NB4 (cell line): ENCODE measurements around the gene DBH.
A peak's percentile ranks its signal among the peaks of the same experiment; 100 is the strongest.

Experiments
- DNase-seq: peaks from one replicate; pipeline ENCODE4 v3.0.0; 2010; ENCODE audit warnings: low read depth
- H3K4me3 ChIP-seq: one replicate; pipeline ENCODE4 v1.5.1; 2011; ENCODE audit warnings: mild to moderate bottlenecking, low read depth, low read length, moderate library complexity
- CTCF ChIP-seq: IDR thresholded peaks from one replicate; pipeline ENCODE4 v1.5.1; 2012; ENCODE audit warnings: low read depth, low read length
- MYC ChIP-seq: IDR thresholded peaks from 2 replicates; pipeline ENCODE4 v1.6.1; 2011; ENCODE audit warnings: low read depth, low read length
- POLR2A ChIP-seq: IDR thresholded peaks from 2 replicates; pipeline ENCODE4 v1.6.1; 2011; ENCODE audit warnings: mild to moderate bottlenecking; ENCODE audit not compliant: insufficient read length; ENCODE audit errors: extremely low read depth
- TF ChIP-seq, protein P1 (sequence below): IDR thresholded peaks from 2 replicates; pipeline ENCODE4 v1.6.1; 2011; ENCODE audit warnings: low read depth, low read length

The DBH gene

DNA sequence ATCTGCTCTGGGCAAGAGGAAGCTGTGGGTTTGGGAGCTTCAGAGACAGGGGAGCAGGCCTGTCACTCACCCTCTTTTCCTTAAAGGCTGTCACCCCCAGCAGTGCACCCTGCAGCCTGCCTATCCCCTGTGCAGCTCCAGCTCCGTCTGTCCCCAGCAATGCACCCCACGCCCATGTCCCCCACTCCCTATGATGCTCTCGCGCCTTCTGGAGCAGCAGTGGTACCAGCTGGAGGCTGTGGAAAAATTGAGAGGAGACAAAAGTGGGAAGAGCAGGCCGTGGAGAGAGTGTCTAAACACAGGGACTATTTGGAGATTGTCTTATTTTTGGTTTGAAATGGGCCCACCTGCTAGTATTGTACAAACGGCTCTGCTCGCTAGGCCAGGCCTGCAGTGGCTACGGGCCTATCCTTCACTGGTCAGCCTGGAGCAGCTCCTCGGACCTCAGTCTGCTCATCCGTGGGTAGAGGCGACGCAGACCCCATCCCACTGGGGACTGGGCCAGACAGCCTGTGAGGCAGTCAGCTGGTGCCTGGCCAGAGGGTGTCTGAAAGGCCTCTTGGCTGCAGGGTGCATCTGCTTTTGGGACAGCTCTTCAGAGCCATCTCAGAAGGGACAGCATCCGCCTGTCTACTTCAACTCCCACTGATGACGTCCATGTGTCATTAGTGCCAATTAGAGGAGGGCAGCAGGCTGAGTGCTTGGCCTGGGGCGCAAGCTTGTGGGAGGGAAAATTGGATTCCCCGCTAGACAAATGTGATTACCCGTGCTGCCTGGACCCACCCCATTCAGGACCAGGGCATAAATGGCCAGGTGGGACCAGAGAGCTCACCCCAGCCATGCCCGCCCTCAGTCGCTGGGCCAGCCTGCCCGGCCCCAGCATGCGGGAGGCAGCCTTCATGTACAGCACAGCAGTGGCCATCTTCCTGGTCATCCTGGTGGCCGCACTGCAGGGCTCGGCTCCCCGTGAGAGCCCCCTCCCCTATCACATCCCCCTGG, at the start of gene DBH:
Gene DBH (plus strand): TSS at position 831 of the 999 bp plus-strand sequence. CDS start 9 bp downstream, at position 840.
- TF ChIP-seq CTCF (no peak), MYC (no peak), POLR2A (no peak)
- TF ChIP-seq, protein P1, sequence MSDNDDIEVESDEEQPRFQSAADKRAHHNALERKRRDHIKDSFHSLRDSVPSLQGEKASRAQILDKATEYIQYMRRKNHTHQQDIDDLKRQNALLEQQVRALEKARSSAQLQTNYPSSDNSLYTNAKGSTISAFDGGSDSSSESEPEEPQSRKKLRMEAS = no peak
- no peak within 1 kb of the TSS for H3K4me3 ChIP-seq
- DNase-seq = no peak

- TF ChIP-seq MYC (no peak), POLR2A (no peak), CTCF (no peak)
- TF ChIP-seq, protein P1 = no peak
- no peak for DNase-seq
- H3K4me3 ChIP-seq = no peak overlapping the region
Measured at GRCh38 chr9:133587051-133587450, 49.1 kb upstream of the DBH start.

GRCh38 chr9:133587466-133587865, 48.7 kb upstream of the DBH start:
- H3K4me3 ChIP-seq = no peak overlapping the region
- TF ChIP-seq, protein P1 = no peak
- TF ChIP-seq POLR2A (no peak), MYC (no peak), CTCF (no peak)
- no peak for DNase-seq

DNA sequence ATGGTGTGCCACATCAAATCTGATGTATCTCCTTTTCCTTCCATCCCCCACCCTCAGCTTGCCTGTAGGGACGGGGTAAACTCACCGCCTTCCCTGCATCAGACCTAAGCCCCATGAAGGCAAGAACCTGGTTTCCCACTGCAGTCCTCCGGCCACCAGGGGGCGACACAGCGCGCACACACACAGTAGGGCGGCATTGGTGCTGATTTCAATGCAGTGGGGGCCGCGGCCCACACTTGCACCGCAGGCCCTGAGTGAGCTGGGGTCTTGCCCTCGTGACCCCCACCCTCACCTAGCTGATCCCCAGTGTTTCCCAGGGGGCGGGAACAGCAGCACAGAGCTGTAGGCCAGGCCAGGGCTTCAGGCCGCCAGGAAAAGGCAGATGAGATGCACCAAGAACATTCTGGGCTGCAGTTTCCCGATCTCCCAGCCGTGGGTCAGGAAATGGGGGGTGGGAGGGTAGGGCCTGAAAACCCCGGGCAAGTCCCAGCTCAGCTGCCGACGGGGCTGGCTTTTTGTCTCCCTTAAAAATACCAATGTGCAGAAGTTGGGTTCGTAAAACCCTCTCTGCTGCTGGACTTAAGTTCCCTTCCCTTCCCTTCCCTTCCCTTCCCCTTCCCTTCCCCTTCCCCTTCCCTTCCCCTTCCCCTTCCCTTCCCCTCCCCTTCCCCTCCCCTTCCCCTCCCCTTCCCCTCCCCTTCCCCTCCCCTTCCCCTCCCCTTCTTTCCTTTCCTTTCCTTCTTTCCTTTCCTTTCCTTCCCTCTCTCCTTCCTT, 46.5 kb upstream of the DBH start:
- DNase-seq = no peak
- TF ChIP-seq CTCF (peak; percentile 46), MYC (no peak)
- H3K4me3 ChIP-seq = no peak overlapping the region

DNA sequence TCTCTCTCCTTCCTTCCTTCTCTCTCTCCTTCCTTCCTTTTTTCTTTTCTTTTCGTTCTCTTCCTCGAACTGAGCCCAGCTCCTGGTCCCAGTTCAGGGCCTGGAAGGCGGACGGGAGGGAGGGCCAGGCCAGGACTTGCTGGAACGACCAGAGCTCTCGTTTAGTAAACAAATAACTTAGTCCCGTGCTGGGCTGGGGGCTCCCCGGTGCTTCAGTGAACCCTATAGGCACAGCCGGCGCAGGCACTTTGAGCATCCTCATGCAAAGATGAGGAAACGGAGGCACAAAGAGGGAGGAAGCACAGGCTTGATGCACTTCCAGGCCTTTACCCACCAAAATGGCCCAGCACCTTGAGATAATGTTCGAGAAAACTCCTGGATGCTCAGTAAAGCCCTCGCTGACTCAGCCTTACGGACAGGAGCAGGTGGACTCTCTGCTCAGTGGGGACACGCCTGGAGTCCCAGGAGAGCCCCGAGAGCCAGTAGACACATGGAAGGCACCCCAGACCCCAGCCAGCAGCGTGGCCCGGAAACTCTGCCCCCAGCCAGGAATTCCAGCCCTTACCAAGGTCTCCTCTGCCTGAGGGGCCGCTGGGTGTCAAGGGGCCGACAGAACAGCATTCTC, 45.8 kb upstream of the DBH start:
- no peak overlapping the region for H3K4me3 ChIP-seq
- no peak for DNase-seq
- TF ChIP-seq POLR2A (no peak), CTCF (no peak), MYC (no peak)
- TF ChIP-seq, protein P1 = no peak
